HG03159 (cell line): Measurements from ENCODE around the gene GEMIN2.
"Not testable (repeated sequence)": the region's sequence is repeated elsewhere in the genome, so short reads cannot be mapped to it uniquely, and the experiment has no call there.

Experiments used
- ATAC-seq: cut with Tn5 transposase; IDR thresholded peaks from one replicate; pipeline ENCODE4 v1.9.1; 2021; ENCODE audit warnings: mild to moderate bottlenecking, moderate library complexity; ENCODE audit not compliant: unreplicated experiment

Gene GEMIN2

GRCh38 chr14:39175445-39176262 lies 61.5 kb downstream of the GEMIN2 start:
- peak; percentile 8 for ATAC-seq

GRCh38 chr14:39176263-39177167 lies 62.4 kb downstream of the GEMIN2 start:
- ATAC-seq, result no peak

- ATAC-seq, result no peak
Measured at GRCh38 chr14:39177168-39177545, 63.0 kb downstream of the GEMIN2 start.

GRCh38 chr14:39179042-39179441 lies 64.9 kb downstream of the GEMIN2 start:
- ATAC-seq, result no peak

- ATAC-seq, result no peak
Measured at GRCh38 chr14:39180553-39180952, 66.4 kb downstream of the GEMIN2 start.

- no peak for ATAC-seq
Measured at GRCh38 chr14:39181026-39181692, 67.0 kb downstream of the GEMIN2 start.

- ATAC-seq, result no peak
Measured at GRCh38 chr14:39181693-39182047, 67.5 kb downstream of the GEMIN2 start.

- ATAC-seq, result no peak
Measured at GRCh38 chr14:39182770-39183684, 68.9 kb downstream of the GEMIN2 start.

GRCh38 chr14:39183685-39184003 lies 69.5 kb downstream of the GEMIN2 start:
- ATAC-seq, result not testable (repeated sequence)

GRCh38 chr14:39184628-39185255 lies 70.6 kb downstream of the GEMIN2 start:
- ATAC-seq, result no peak

GRCh38 chr14:39185256-39186049 lies 71.3 kb downstream of the GEMIN2 start:
- ATAC-seq, result no peak
